ENCODE results near the gene ESRRB.

- TF ChIP-seq, protein P1, sequence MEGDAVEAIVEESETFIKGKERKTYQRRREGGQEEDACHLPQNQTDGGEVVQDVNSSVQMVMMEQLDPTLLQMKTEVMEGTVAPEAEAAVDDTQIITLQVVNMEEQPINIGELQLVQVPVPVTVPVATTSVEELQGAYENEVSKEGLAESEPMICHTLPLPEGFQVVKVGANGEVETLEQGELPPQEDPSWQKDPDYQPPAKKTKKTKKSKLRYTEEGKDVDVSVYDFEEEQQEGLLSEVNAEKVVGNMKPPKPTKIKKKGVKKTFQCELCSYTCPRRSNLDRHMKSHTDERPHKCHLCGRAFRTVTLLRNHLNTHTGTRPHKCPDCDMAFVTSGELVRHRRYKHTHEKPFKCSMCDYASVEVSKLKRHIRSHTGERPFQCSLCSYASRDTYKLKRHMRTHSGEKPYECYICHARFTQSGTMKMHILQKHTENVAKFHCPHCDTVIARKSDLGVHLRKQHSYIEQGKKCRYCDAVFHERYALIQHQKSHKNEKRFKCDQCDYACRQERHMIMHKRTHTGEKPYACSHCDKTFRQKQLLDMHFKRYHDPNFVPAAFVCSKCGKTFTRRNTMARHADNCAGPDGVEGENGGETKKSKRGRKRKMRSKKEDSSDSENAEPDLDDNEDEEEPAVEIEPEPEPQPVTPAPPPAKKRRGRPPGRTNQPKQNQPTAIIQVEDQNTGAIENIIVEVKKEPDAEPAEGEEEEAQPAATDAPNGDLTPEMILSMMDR (IDR thresholded peaks at IDR 0.05) = no peak
- TF ChIP-seq POLR2A (IDR thresholded peaks at IDR 0.05) = no peak
Observed at GRCh38 chr14:76496595-76496994, 120.7 kb downstream of the ESRRB start.

All from heart left ventricle (tissue), 13 donors.